Common myeloid progenitor, CD34-positive (primary cell): ENCODE results near the gene MRPL48. TPM values are rescaled to one million over a fixed set of nuclear protein-coding genes. Genes with fewer than 3 reads are reported as not detected.

ENCODE experiments used
- CTCF ChIA-PET: fragments of 350-600 bp; sonication (Branson Sonifier 250); formaldehyde crosslinking; loops from one replicate; lab custom pipeline; 2021; ENCODE audit warnings: antibody characterized with exemption; lab: Charles Lee
- POLR2A ChIA-PET: fragments of 350-600 bp; sonication (Branson Sonifier 250); formaldehyde crosslinking; loops from one replicate; lab custom pipeline; 2021; ENCODE audit warnings: antibody characterized with exemption; lab: Charles Lee
- DNase-seq, 3 donors: peaks; one replicate each; pipeline versions ENCODE4 v3.0.0 to v3.0.0-alpha.2; 2013
- H3K27ac ChIP-seq, 2 experiments: 1 replicate in 1 of 2; 2 replicates in 1 of 2; pipeline ENCODE4 v1.7.0; 2013; ENCODE audit warnings: inconsistent platforms in 2 of 2, low read length in 2 of 2, mild to moderate bottlenecking in 2 of 2, low read depth in 1 of 2, moderate library complexity in 1 of 2; ENCODE audit not compliant: severe bottlenecking in 2 of 2, insufficient read depth in 1 of 2, poor library complexity in 1 of 2
- H3K27me3 ChIP-seq, 5 experiments: replicated peaks in 2 of 5; 1 replicate in 3 of 5; 2 replicates in 2 of 5; pipeline versions ENCODE4 v1.6.1 to v1.7.0; 2013; ENCODE audit warnings: low read length in 4 of 5, mild to moderate bottlenecking in 2 of 5, moderate library complexity in 2 of 5, inconsistent platforms in 1 of 5; ENCODE audit not compliant: insufficient read depth in 5 of 5, control insufficient read depth in 4 of 5
- H3K36me3 ChIP-seq, 4 experiments: 1 replicate in 2 of 4; 2 replicates in 2 of 4; pipeline versions ENCODE4 v1.6.1 to v1.7.0; 2013; ENCODE audit warnings: low read length in 3 of 4, control low read depth in 1 of 4, mild to moderate bottlenecking in 1 of 4; ENCODE audit not compliant: control insufficient read depth in 4 of 4, insufficient read depth in 4 of 4
- H3K4me1 ChIP-seq, 4 experiments: 1 replicate in 3 of 4; 2 replicates in 1 of 4; pipeline versions ENCODE4 v1.6.1 to v1.7.1; 2013; ENCODE audit warnings: low read length in 3 of 4, mild to moderate bottlenecking in 3 of 4, control low read depth in 1 of 4, inconsistent platforms in 1 of 4, moderate library complexity in 1 of 4; ENCODE audit not compliant: control insufficient read depth in 4 of 4, insufficient read depth in 4 of 4; ENCODE audit errors: control extremely low read depth in 1 of 4
- H3K4me3 ChIP-seq, 7 experiments: 1 replicate in 4 of 7; 2 replicates in 3 of 7; pipeline versions ENCODE4 v1.5.1 to v1.7.0; 2013; ENCODE audit warnings: mild to moderate bottlenecking in 7 of 7, low read length in 6 of 7, moderate library complexity in 6 of 7, inconsistent platforms in 2 of 7, low read depth in 2 of 7, control low read depth in 1 of 7; ENCODE audit not compliant: insufficient read depth in 4 of 7, control insufficient read depth in 1 of 7; ENCODE audit errors: extremely low read depth in 1 of 7
- H3K9me3 ChIP-seq, 5 experiments: 1 replicate in 4 of 5; 2 replicates in 1 of 5; pipeline versions ENCODE4 v1.6.1 to v1.7.1; 2013; ENCODE audit warnings: low read length in 4 of 5, mild to moderate bottlenecking in 2 of 5, inconsistent platforms in 1 of 5, low read depth in 1 of 5, moderate library complexity in 1 of 5; ENCODE audit not compliant: control insufficient read depth in 4 of 5, insufficient read depth in 2 of 5; ENCODE audit errors: control extremely low read depth in 1 of 5
- WGBS: methylation state at CpG from one replicate; pipeline ENCODE4 v1.1.5; 2013; ENCODE audit not compliant: insufficient coverage; 5-methylcytosine and 5-hydroxymethylcytosine counted together
- polyA plus RNA-seq: library from polyadenylated mRNA; unstranded; fragments of 120-200 nt; gene quantifications from one replicate; pipeline ENCODE4 v1.2.1, GENCODE V29; 2013

MRPL48 gene
- polyA plus RNA-seq: 41.7 TPM

- 10% methylated on average over 16 of the region's 44 CpGs for WGBS
- peaks cover 0 to 26% (median 11%) of the 10 kb centered on the region in 4 experiments for H3K4me1 ChIP-seq
- peak within 1 kb of the TSS; percentile 76 to 90 for H3K27ac ChIP-seq
- CTCF ChIA-PET: interaction anchor here (0.9 to 1.2 kb wide), 2 partner anchors 9 to 44 kb away, joined by 3 to 4 read pairs; no protein-coding TSS in a partner anchor
- peak; percentile 89 to 94 (median 91) for DNase-seq
- peaks cover 0 to 6% (median 2%) of the 10 kb centered on the region in 4 experiments for H3K36me3 ChIP-seq
- POLR2A ChIA-PET: interaction anchor here (0.6 to 0.9 kb wide), 2 partner anchors 8 to 189 kb away, joined by 3 to 4 read pairs; partner anchors contain the start of gene FAM168A
- H3K27me3 ChIP-seq: no peaks in the 10 kb centered on the region
- H3K4me3 ChIP-seq: peak within 1 kb of the TSS; percentile 83 to 99 (median 92)
- no peaks in the 10 kb centered on the region for H3K9me3 ChIP-seq
Measured at GRCh38 chr11:73787643-73788558, at the start of gene MRPL48. TSS of gene MRPL48 (plus strand) at chr11:73787874. CDS start at chr11:73787972, 98 bp downstream.

GRCh38 chr11:73743045-73743444 lies 44.6 kb upstream of the MRPL48 start:
- H3K9me3 ChIP-seq: no peaks in the 10 kb centered on the region
- DNase-seq: no peak
- WGBS: no CpG with 5 or more reads among the region's 7 CpGs
- H3K27me3 ChIP-seq: no peaks in the 10 kb centered on the region
- ChIA-PET CTCF (no interaction called here), POLR2A (no interaction called here)
- H3K36me3 ChIP-seq: no peaks in the 10 kb centered on the region
- no peak overlapping the region for H3K27ac ChIP-seq
- no peaks in the 10 kb centered on the region for H3K4me1 ChIP-seq
- H3K4me3 ChIP-seq: no peak overlapping the region

GRCh38 chr11:73746701-73747100 lies 41.0 kb upstream of the MRPL48 start:
- no peaks in the 10 kb centered on the region for H3K9me3 ChIP-seq
- H3K4me3 ChIP-seq: no peak overlapping the region
- ChIA-PET POLR2A (no interaction called here), CTCF (interaction anchor here (0.6 to 2.0 kb wide), 4 partner anchors 9 to 1797 kb away, joined by 3 to 5 read pairs (median 4); no protein-coding TSS in a partner anchor)
- no peak overlapping the region for H3K27ac ChIP-seq
- H3K36me3 ChIP-seq: no peaks in the 10 kb centered on the region
- no peaks in the 10 kb centered on the region for H3K27me3 ChIP-seq
- no peak for DNase-seq
- 96% methylated on average over 5 of the region's 13 CpGs for WGBS
- peaks cover 0 to 11% (median 9%) of the 10 kb centered on the region in 4 experiments for H3K4me1 ChIP-seq

- H3K27ac ChIP-seq: no peak overlapping the region
- ChIA-PET POLR2A (interaction anchor here (0.6 kb wide), 1 partner anchor 28 kb away, joined by 4 read pairs; no protein-coding TSS in a partner anchor), CTCF (interaction anchor here (1.2 kb wide), 1 partner anchor 157 kb away, joined by 3 read pairs; no protein-coding TSS in a partner anchor)
- WGBS: 100% methylated on average over 2 of the region's 3 CpGs
- H3K27me3 ChIP-seq: no peaks in the 10 kb centered on the region
- no peak for DNase-seq
- peaks cover 0 to 14% (median 9%) of the 10 kb centered on the region in 4 experiments for H3K4me1 ChIP-seq
- H3K36me3 ChIP-seq: peaks cover 0 to under 1% (median 0%) of the 10 kb centered on the region in 4 experiments
- no peak overlapping the region for H3K4me3 ChIP-seq
- H3K9me3 ChIP-seq: no peaks in the 10 kb centered on the region
Measured at GRCh38 chr11:73747762-73748161, 39.9 kb upstream of the MRPL48 start.

- ChIA-PET POLR2A (interaction anchor here (0.6 kb wide), 1 partner anchor 28 kb away, joined by 4 read pairs; no protein-coding TSS in a partner anchor), CTCF (no interaction called here)
- DNase-seq: no peak
- Histone ChIP-seq H3K36me3 (peaks cover 0 to 3% (median 0%) of the 10 kb centered on the region in 4 experiments), H3K4me1 (peaks cover 0 to 14% (median 9%) of the 10 kb centered on the region in 4 experiments), H3K27ac (no peak overlapping the region), H3K27me3 (no peaks in the 10 kb centered on the region), H3K9me3 (no peaks in the 10 kb centered on the region), H3K4me3 (no peak overlapping the region)
- WGBS: 100% methylated on average over 1 of the region's 5 CpGs
Measured at GRCh38 chr11:73748300-73748699, 39.4 kb upstream of the MRPL48 start.

GRCh38 chr11:73749118-73749517 lies 38.6 kb upstream of the MRPL48 start:
- peaks cover 0 to 3% (median 0%) of the 10 kb centered on the region in 4 experiments for H3K36me3 ChIP-seq
- ChIA-PET CTCF (interaction anchor here (1.2 kb wide), 1 partner anchor 27 kb away, joined by 3 read pairs; no protein-coding TSS in a partner anchor), POLR2A (no interaction called here)
- H3K4me1 ChIP-seq: peaks cover 0 to 14% (median 9%) of the 10 kb centered on the region in 4 experiments
- no peak overlapping the region for H3K27ac ChIP-seq
- no peaks in the 10 kb centered on the region for H3K9me3 ChIP-seq
- no peak overlapping the region for H3K4me3 ChIP-seq
- no peak for DNase-seq
- H3K27me3 ChIP-seq: no peaks in the 10 kb centered on the region
- 95% methylated on average over 4 of the region's 7 CpGs for WGBS
